HG03025 (cell line): ENCODE measurements around the gene SIGLEC12.
"Not testable (repeated sequence)": the region's sequence is repeated elsewhere in the genome, so short reads cannot be mapped to it uniquely, and the experiment has no call there.

ENCODE experiments used
- ATAC-seq: cut with Tn5 transposase; IDR thresholded peaks from one replicate; pipeline ENCODE4 v1.9.1; 2021; ENCODE audit warnings: mild to moderate bottlenecking, moderate library complexity; ENCODE audit not compliant: unreplicated experiment, low FRiP score

SIGLEC12 gene

GRCh38 chr19:51485960-51486660 lies 15.5 kb downstream of the SIGLEC12 start:
- no peak for ATAC-seq

- no peak for ATAC-seq
Measured at GRCh38 chr19:51480590-51480989, 21.0 kb downstream of the SIGLEC12 start.

- no peak for ATAC-seq
Measured at GRCh38 chr19:51479531-51480331, 21.9 kb downstream of the SIGLEC12 start.

GRCh38 chr19:51478381-51479234 lies 23.0 kb downstream of the SIGLEC12 start, which contains the start of gene CEACAM18:
TSS of gene CEACAM18 (plus strand) at chr19:51478539.
- ATAC-seq, result no peak

GRCh38 chr19:51477344-51477743 lies 24.3 kb downstream of the SIGLEC12 start:
- ATAC-seq, result no peak

- ATAC-seq, result no peak
Measured at GRCh38 chr19:51476164-51476563, 25.4 kb downstream of the SIGLEC12 start.

- ATAC-seq, result no peak
Measured at GRCh38 chr19:51473009-51473707, 28.4 kb downstream of the SIGLEC12 start.

- no peak for ATAC-seq
Measured at GRCh38 chr19:51472607-51473006, 29.0 kb downstream of the SIGLEC12 start.

- no peak for ATAC-seq
Measured at GRCh38 chr19:51471527-51471926, 30.1 kb downstream of the SIGLEC12 start.

- ATAC-seq, result no peak
Measured at GRCh38 chr19:51470966-51471365, 30.6 kb downstream of the SIGLEC12 start.

- no peak for ATAC-seq
Measured at GRCh38 chr19:51469629-51470028, 32.0 kb downstream of the SIGLEC12 start.

GRCh38 chr19:51469162-51469561 lies 32.4 kb downstream of the SIGLEC12 start:
- no peak for ATAC-seq

GRCh38 chr19:51468545-51468920 lies 33.1 kb downstream of the SIGLEC12 start:
- no peak for ATAC-seq

GRCh38 chr19:51467864-51468544 lies 33.6 kb downstream of the SIGLEC12 start:
- no peak for ATAC-seq

GRCh38 chr19:51466723-51467122 lies 34.9 kb downstream of the SIGLEC12 start:
- no peak for ATAC-seq

GRCh38 chr19:51463976-51464581 lies 37.5 kb downstream of the SIGLEC12 start:
- ATAC-seq, result not testable (repeated sequence)

- no peak for ATAC-seq
Measured at GRCh38 chr19:51462681-51463080, 38.9 kb downstream of the SIGLEC12 start.

GRCh38 chr19:51462276-51462675 lies 39.3 kb downstream of the SIGLEC12 start:
- no peak for ATAC-seq

- ATAC-seq, result no peak
Measured at GRCh38 chr19:51461723-51462161, 39.9 kb downstream of the SIGLEC12 start.
